HEK293T (cell line): Measurements from ENCODE around the gene CDC45.

Experiments
- ELF4 ChIP-seq: fragments of 450-650 bp; IDR thresholded peaks from 2 replicates; pipeline ENCODE4 v1.6.1; 2017; ENCODE audit warnings: antibody characterized with exemption
- FOXA1 ChIP-seq: fragments of 450-650 bp; IDR thresholded peaks from 2 replicates; pipeline ENCODE4 v1.6.1; 2016; ENCODE audit warnings: mild to moderate bottlenecking
- FOXM1 ChIP-seq: fragments of 450-650 bp; IDR thresholded peaks from 2 replicates; pipeline ENCODE4 v1.6.1; 2017; ENCODE audit warnings: mild to moderate bottlenecking, borderline replicate concordance
- HDGF ChIP-seq: fragments of 450-650 bp; IDR thresholded peaks from 2 replicates; pipeline ENCODE4 v1.6.1; 2017; ENCODE audit warnings: antibody characterized with exemption, borderline replicate concordance
- LEF1 ChIP-seq: fragments of 450-650 bp; IDR thresholded peaks from 2 replicates; pipeline ENCODE4 v1.6.1; 2017; ENCODE audit warnings: mild to moderate bottlenecking, borderline replicate concordance
- PKNOX1 ChIP-seq: fragments of 450-650 bp; IDR thresholded peaks from 2 replicates; pipeline ENCODE4 v1.6.1; 2016
- SP1 ChIP-seq: fragments of 450-650 bp; IDR thresholded peaks from 2 replicates; pipeline ENCODE4 v1.6.1; 2017
- SUZ12 ChIP-seq: fragments of 450-650 bp; IDR thresholded peaks from 2 replicates; pipeline ENCODE4 v1.6.1; 2016; ENCODE audit warnings: mild to moderate bottlenecking

GRCh38 chr22:19480173-19480568 lies 451 bp downstream of the CDC45 start:
- TF ChIP-seq SUZ12 = no peak
- no peak for TF ChIP-seq FOXM1
- TF ChIP-seq SP1 = no peak
- no peak for TF ChIP-seq ELF4
- TF ChIP-seq HDGF = no peak
- no peak for TF ChIP-seq LEF1
- no peak for TF ChIP-seq PKNOX1
- no peak for TF ChIP-seq FOXA1
